GM12874 (cell line): ENCODE measurements around the gene CACNA1S.

Experiments
- CTCF ChIP-seq: IDR thresholded peaks from 2 replicates; pipeline ENCODE4 v1.5.1; 2011; ENCODE audit warnings: low read depth, mild to moderate bottlenecking, control low read depth, low read length, moderate library complexity; ENCODE audit not compliant: insufficient read depth

The CACNA1S gene

GRCh38 chr1:201022820-201023516, 89.3 kb downstream of the CACNA1S start:
- TF ChIP-seq CTCF: no peak

DNA sequence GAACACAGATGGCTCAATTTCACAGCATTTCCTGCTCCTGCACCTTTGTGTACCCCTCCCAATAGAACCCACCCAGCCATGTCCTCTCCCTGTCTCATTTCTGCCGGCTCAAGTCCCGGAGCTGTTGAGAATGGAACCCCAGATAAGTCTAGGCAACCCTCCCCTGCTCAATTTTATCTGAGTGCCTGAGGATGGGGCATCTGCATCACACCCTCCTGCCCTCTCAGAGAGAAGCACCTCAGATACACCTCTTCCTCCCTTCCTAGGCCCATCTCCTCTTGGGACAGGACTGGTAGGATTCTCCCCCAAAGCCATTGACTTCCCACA, 89.8 kb downstream of the CACNA1S start:
- TF ChIP-seq CTCF: no peak

DNA sequence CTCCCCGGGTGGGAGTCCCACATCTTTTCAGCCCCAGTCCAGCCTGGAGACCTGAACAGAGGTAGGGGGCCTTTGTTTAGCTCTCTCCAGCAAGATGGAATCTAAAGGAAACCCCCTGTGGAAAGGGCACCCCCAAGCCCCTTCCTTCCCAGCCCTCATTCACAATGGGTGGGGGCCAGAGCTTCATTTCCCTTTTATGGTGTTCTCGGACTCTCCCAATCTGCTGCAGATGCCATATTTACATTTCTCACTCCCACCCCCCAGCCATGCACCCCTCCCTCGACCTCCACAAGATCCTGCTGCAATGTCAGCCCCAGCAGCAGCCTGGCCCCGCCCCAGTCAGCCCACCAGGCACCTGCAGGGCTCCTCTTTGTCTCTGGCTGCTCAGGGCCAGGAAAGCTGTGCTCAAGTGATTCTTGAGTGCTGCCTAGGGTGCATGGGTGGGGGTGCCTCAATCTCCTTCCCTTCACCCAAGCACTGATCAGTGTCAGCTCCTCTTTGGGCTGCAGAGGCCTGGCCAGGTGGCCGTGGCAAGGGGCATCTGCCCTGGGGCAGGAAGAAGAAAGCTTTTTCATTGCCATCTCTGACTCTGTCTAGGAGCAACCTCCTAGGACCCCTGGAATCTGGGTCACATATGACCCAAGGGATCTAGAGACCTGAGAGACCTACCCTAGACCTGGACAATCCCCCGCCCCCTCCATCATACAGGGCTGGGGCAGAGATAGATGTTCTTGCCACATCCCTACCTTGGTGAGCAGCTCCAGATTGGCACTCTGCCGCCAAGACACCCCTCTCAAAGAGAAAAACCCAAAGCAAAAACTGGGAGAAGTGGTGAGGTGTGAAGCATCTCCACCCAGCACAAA, 90.4 kb downstream of the CACNA1S start:
- no peak for TF ChIP-seq CTCF

DNA sequence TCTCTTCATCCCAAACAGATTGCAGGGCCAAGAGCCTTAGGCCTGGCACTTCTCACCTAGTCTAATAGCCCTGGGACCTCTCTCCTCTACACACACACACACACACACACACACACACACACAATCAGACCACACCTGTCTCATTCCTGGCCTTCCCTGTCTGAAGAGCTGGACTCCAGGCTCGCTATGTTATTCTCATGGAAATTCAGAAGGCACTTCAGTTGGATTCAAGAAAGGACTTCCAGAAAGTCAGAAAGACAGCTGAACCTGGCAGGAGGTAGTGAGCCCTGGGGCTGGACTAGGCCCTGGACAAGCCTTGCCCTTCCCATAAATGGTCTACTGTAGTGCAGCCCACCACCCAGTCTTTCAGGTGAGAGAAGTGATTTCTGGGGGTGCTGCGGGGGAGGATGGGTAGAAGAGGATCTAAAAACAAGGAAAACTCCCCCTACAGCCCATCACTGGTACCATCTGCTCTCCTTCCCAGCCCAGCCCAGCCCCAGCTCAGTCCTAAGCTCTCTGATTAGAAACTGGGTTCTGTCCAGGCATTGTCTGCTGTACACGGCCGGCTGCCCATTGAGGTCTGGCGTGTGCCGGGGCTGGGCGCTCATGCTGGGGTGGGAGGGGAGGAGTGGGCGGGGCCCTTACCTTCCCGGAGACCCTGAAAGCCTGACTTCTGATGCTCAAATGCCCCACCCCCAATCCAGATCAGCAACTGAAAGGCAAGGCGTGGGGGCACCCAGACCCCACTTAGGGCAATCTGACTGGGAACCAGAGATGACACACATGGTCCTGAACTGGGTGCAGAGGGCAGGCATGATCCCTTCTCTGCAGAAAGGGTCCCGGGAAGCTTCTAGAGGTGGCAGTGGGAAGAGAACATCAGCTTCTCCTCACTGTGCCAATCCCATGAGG, 91.3 kb downstream of the CACNA1S start:
- TF ChIP-seq CTCF: peak; percentile 61

DNA sequence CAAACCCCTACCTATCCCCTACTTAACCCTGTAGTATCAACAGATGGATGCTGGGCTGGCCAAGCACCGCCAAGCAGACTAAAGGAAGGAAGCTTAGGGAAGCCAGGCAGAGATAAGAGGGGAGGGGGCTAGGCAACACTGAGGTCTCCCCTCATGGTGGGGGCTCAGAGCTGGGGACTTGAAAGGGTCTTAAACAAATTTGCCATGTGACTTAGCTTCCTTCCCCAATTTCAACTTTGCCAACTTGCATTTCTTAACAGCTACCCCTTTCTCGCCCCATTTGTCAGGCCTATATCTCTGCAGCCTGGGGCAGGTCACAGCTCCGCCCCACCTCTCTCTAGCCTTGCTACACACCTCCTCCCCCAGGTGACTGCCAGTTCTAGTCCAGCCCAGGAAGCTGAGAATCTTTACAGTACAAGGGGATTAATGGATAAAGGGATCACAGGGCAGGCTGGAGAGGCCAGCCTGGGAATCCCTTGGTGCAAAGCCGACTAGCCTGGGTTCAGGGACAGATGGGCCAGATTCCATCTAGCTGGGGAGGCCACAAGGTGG, 92.1 kb downstream of the CACNA1S start:
- TF ChIP-seq CTCF: no peak

DNA sequence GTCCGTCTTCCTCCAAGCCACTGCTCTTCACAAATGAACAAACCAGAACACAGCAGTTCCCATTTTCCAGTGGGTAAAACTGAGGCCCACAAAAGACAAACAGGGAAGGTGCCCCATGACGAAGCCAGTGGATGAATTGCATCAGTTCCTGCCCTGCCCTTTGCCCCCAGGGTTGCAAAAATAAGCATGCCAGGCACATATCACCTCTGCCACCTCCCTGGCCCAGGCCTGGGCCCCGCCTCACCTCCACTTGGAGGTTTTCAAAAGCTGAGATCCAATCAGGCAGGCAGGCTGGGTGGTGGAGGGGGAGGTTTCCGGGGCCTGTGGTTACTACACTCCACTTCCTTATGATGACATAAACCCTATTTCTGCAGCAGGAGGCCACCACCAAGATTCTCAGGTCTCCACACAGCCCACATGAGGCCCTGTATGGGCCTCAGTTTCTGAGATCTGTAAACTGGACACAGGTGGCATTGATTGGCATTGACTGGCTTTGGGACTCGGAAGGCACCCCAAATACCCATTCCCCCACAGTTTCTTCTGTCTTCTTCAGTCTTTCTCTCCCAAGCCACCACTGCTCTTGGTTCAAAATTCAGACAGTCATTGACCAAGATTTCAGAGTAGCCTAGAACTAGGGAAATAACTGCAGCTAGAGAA, 92.8 kb downstream of the CACNA1S start:
- no peak for TF ChIP-seq CTCF

DNA sequence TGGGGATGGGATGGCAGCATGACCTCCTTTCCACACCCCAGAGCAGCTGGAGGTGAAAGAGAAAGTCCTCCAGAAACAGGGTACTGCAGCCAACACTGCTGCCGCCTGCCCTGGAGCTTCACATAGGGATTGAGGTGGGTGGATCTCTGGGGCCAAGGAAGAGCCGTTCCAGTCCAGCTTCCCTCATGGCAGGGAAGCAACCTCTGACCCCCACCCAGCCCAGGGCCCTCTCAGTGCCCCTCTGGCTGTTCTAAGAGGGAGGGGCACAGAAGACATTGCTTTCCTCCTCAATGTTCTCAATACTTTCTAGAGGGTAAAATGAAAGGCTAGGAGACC, 94.4 kb downstream of the CACNA1S start:
- no peak for TF ChIP-seq CTCF
